Gastroesophageal sphincter (tissue), 4 donors: Measurements from ENCODE around the gene CCDC57. TPM values are rescaled to one million over a fixed set of nuclear protein-coding genes. Genes with fewer than 3 reads are reported as not detected.

Experiments used
- ATAC-seq: fragments of 150-250 bp; one replicate; pipeline ENCODE4 v1.9.1; 2016; ENCODE audit warnings: mild to moderate bottlenecking, moderate library complexity
- H3K27ac ChIP-seq, 4 donors: fragments of 200-600 bp; sonication (generic) in 3 of 4; 1 replicate in 3 of 4; 2 replicates in 1 of 4; pipeline ENCODE4 v1.5.1; 2016 to 2019
- H3K27me3 ChIP-seq: fragments of 200-600 bp; sonication (generic); one replicate; pipeline ENCODE4 v1.5.1; 2019
- H3K36me3 ChIP-seq, 2 donors: fragments of 200-600 bp; sonication (generic); one replicate each; pipeline ENCODE4 v1.5.1; 2019; ENCODE audit warnings: control low read depth in 1 of 2
- H3K4me1 ChIP-seq, 3 donors: fragments of 200-600 bp; sonication (generic); 1 replicate in 2 of 3; 2 replicates in 1 of 3; pipeline ENCODE4 v1.5.1; 2016 to 2019; ENCODE audit warnings: control low read depth in 2 of 3
- H3K4me3 ChIP-seq, 2 donors: fragments of 200-600 bp; sonication (generic); one replicate each; pipeline ENCODE4 v1.5.1; 2019; ENCODE audit warnings: mild to moderate bottlenecking in 1 of 2, moderate library complexity in 1 of 2
- H3K9me3 ChIP-seq, 3 donors: fragments of 200-600 bp; sonication (generic); one replicate each; pipeline ENCODE4 v1.5.1; 2017 to 2019; ENCODE audit warnings: control low read depth in 2 of 3
- EP300 ChIP-seq: sonication (generic); formaldehyde crosslinking; IDR thresholded peaks from one replicate; pipeline ENCODE4 v1.6.1; 2017; ENCODE audit warnings: antibody characterized with exemption, mild to moderate bottlenecking
- POLR2A ChIP-seq, 2 donors: fragments of 450-650 bp; IDR thresholded peaks; one replicate each; pipeline ENCODE4 v1.6.1; 2017; ENCODE audit warnings: antibody characterized with exemption in 2 of 2, mild to moderate bottlenecking in 2 of 2, moderate library complexity in 1 of 2
- POLR2AphosphoS5 ChIP-seq: sonication (generic); formaldehyde crosslinking; IDR thresholded peaks from one replicate; pipeline ENCODE4 v1.6.1; 2017; ENCODE audit warnings: antibody characterized with exemption
- WGBS, 2 donors: methylation state at CpG; one replicate each; pipeline ENCODE4 v1.1.5; 2018; ENCODE audit warnings: low coverage in 1 of 2; 5-methylcytosine and 5-hydroxymethylcytosine counted together
- total RNA-seq, 4 donors: library from RNA; depleted of rRNA; stranded (reverse); fragments of >200 nt; gene quantifications; one replicate each; pipeline ENCODE4 v1.1.0, GENCODE V29; 2016
- TF ChIP-seq, protein P1 (sequence below), 4 experiments: fragments of 200-600 bp in 2 of 4; fragments of 450-650 bp in 2 of 4; sonication (generic) in 1 of 4; IDR thresholded peaks; one replicate each; pipeline ENCODE4 v1.5.1; 2017 to 2019; ENCODE audit warnings: antibody characterized with exemption in 4 of 4, mild to moderate bottlenecking in 2 of 4, moderate library complexity in 2 of 4

The CCDC57 gene
- total RNA-seq, 4 donors from 2014 or later = 6.5 to 28.2 (median 16.2) TPM

DNA sequence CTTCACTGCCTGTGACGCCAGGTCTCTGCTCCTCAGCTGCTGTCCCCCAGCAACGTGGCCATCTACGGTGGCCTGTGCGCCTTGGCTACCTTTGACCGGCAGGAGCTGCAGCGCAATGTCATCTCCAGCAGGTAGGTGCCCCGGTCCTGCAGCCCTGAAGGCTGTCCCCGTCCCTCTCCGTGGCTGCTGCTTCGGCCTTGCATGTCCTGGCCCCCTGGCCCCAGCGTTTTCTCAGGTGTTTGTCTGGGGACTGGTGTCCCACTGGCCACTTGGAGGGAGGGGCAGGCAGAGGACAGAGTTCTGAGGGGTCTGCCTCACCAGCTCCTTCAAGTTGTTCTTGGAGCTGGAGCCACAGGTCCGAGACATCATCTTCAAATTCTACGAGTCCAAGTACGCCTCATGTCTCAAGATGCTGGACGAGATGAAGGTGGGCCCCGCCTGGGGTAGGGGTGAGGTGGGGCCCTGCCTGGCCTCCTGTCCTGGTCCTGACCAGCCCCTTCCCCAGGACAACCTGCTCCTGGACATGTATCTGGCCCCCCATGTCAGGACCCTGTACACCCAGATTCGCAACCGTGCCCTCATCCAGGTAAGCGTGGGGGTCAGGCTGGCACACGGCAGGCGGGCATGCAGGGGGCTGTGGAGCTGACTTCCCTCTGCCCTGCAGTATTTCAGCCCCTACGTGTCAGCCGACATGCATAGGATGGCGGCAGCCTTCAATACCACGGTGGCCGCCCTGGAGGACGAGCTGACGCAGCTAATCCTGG is 156.5 kb downstream of the CCDC57 start:
- H3K4me3 ChIP-seq = no peak overlapping the region
- no peak overlapping the region for H3K27ac ChIP-seq
- no peaks in the 10 kb centered on the region for H3K9me3 ChIP-seq
- H3K27me3 ChIP-seq = no peaks in the 10 kb centered on the region
- peaks cover 0 to 80% of the 10 kb centered on the region in 2 donors for H3K36me3 ChIP-seq
- ATAC-seq = no peak
- TF ChIP-seq POLR2A (IDR thresholded peaks at IDR 0.05) = no peak
- TF ChIP-seq, protein P1, sequence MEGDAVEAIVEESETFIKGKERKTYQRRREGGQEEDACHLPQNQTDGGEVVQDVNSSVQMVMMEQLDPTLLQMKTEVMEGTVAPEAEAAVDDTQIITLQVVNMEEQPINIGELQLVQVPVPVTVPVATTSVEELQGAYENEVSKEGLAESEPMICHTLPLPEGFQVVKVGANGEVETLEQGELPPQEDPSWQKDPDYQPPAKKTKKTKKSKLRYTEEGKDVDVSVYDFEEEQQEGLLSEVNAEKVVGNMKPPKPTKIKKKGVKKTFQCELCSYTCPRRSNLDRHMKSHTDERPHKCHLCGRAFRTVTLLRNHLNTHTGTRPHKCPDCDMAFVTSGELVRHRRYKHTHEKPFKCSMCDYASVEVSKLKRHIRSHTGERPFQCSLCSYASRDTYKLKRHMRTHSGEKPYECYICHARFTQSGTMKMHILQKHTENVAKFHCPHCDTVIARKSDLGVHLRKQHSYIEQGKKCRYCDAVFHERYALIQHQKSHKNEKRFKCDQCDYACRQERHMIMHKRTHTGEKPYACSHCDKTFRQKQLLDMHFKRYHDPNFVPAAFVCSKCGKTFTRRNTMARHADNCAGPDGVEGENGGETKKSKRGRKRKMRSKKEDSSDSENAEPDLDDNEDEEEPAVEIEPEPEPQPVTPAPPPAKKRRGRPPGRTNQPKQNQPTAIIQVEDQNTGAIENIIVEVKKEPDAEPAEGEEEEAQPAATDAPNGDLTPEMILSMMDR (IDR thresholded peaks at IDR 0.05) = no peak
- WGBS, 2 donors = 80% methylated on average over 1 of the region's 28 CpGs; no CpG with 5 or more reads in 1 of the 2 donors
- H3K4me1 ChIP-seq = peaks cover 0 to 33% (median 12%) of the 10 kb centered on the region in 3 donors

DNA sequence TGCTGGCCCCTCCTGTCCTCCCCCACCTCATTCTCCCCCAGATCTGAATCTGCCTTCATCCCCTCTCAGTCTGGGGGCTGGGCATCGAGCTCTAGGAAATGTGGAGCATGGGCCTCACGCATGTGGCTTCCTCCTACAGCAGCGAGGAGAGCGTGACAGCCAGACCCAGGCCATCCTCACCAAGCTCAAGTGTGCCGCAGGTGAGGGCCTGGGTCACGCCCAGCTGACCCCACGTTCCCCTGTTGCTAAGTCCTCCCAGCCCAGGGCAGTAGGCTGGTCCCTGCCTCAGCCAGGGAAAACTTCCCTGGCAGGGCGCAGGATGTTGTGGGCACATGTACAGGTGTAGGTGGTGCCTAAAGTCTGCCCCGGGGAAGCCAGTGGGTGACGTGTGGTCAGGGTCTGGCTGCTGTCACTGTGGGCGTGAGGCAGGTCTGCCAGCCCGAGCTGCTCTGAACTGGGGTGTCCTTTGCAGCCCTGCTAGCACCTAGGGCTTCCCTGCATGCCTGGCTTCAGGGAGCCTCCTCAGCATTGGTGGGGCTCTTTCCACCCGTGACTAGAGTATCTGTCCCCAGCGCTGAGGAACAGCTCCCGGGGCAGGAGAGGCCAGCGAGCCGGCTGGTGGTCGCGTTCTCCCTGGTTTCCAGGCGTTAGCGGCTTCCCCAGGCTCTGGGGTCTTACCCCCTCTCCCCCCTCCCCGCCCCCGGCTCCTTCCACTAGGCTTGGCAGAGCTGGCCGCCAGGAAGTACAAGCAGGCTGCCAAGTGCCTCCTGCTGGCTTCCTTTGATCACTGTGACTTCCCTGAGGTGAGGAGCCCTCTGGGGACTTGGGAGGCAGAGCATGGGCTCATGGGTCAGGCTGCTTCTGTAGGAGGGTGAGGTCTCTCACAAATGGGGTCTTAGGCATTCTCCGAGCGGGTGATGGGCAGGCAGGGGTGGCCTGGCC is 157.3 kb downstream of the CCDC57 start:
- H3K27ac ChIP-seq = no peak overlapping the region
- no peak for TF ChIP-seq EP300
- TF ChIP-seq POLR2A (IDR thresholded peaks at IDR 0.05) = no peak
- no peak for TF ChIP-seq POLR2AphosphoS5
- TF ChIP-seq, protein P1 (IDR thresholded peaks at IDR 0.05) = no peak
- WGBS, 2 donors = 60 to 78% methylated on average over 1 to 3 of the region's 26 CpGs
- H3K4me1 ChIP-seq = peaks cover 0 to 41% (median 18%) of the 10 kb centered on the region in 3 donors
- H3K9me3 ChIP-seq = no peaks in the 10 kb centered on the region
- ATAC-seq = no peak
- H3K27me3 ChIP-seq = no peaks in the 10 kb centered on the region
- no peak overlapping the region for H3K4me3 ChIP-seq
- peaks cover 0 to 75% of the 10 kb centered on the region in 2 donors for H3K36me3 ChIP-seq

DNA sequence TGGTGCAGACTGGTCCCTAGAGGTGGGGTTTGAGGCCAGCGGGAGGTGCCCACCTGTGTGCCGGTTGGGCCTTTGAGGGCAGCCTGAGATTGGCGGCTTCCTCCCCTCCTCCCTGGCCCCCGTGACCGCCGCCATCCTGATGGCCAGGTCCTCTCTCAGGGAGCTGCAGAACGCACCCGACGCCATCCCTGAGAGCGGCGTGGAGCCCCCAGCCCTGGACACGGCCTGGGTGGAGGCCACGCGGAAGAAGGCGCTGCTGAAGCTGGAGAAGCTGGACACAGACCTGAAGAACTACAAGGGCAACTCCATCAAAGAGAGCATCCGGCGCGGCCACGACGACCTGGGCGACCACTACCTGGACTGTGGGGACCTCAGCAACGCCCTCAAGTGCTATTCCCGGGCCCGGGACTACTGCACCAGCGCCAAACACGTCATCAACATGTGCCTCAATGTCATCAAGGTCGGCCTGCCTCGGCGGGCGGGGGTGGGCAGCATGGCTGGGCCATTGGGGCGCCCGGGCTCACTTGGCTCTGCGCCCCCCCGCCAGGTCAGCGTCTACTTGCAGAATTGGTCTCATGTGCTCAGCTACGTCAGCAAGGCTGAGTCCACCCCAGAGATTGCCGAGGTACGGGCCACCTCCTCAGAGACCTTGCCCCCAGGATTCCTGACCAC is 158.2 kb downstream of the CCDC57 start:
- peaks cover 0 to 75% of the 10 kb centered on the region in 2 donors for H3K36me3 ChIP-seq
- ATAC-seq = no peak
- no peak for TF ChIP-seq POLR2A (IDR thresholded peaks at IDR 0.05)
- TF ChIP-seq, protein P1 (IDR thresholded peaks at IDR 0.05) = no peak
- TF ChIP-seq EP300 = no peak
- TF ChIP-seq POLR2AphosphoS5 = no peak
- peaks cover 0 to 49% (median 25%) of the 10 kb centered on the region in 3 donors for H3K4me1 ChIP-seq
- no peaks in the 10 kb centered on the region for H3K9me3 ChIP-seq
- H3K27me3 ChIP-seq = no peaks in the 10 kb centered on the region
- no peak overlapping the region for H3K27ac ChIP-seq
- WGBS, 2 donors = 100% methylated on average over 1 of the region's 38 CpGs
- no peak overlapping the region for H3K4me3 ChIP-seq

DNA sequence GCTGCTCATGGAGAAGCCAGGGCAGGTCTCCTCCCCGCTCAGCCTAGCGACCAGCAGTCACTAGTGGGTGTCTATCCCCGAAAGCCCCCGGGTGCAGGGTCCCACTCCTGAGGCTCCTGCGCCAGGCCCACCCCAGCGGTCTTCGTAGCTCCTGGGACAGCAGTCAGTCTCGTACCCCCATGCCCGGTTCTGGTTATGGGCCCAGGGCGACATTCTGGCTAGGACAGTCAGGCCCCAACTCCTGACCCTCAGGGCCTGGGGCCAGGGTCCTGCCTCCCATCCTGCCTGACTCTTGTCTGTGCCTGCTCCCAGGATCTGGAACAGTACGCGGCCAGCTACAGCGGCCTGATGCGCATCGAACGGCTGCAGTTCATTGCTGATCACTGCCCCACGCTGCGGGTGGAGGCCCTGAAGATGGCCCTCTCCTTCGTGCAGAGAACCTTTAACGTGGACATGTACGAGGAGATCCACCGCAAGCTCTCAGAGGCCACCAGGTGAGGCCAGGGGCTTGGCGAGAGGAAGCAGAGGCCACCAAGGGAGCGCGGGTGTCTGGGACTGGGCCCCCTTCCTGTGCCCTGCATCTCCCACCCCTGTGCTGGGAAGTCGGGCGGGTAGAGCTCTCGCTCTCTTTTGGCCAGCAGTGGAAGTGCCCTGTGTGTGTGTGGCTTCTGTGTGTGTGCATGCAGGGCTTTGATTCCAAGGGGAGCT is 158.9 kb downstream of the CCDC57 start:
- Histone ChIP-seq H3K4me3 (no peak overlapping the region), H3K27ac (no peak overlapping the region), H3K4me1 (peaks cover 0 to 54% (median 26%) of the 10 kb centered on the region in 3 donors), H3K36me3 (peaks cover 0 to 75% of the 10 kb centered on the region in 2 donors), H3K9me3 (no peaks in the 10 kb centered on the region), H3K27me3 (no peaks in the 10 kb centered on the region)
- no peak for TF ChIP-seq EP300
- TF ChIP-seq POLR2A (IDR thresholded peaks at IDR 0.05) = no peak
- TF ChIP-seq, protein P1 (IDR thresholded peaks at IDR 0.05) = no peak
- TF ChIP-seq POLR2AphosphoS5 = no peak
- WGBS, 2 donors = 80% methylated on average over 3 of the region's 28 CpGs; no CpG with 5 or more reads in 1 of the 2 donors
- ATAC-seq = no peak
